T-helper 2 cell treated with Interferon-gamma antibody and Interleukin-4, amounts not matched to agents 5 μg/mL and 100 μg/mL, for 36 hours (primary cell): ENCODE measurements around the gene ADH4.

Source experiments
- DNase-seq: peaks from one replicate; pipeline ENCODE4 v3.0.0; 2021; ENCODE audit warnings: low spot score
- H3K27ac Mint-ChIP-seq: one replicate; pipeline ENCODE4 v1.8.0; 2021; ENCODE audit warnings: mild to moderate bottlenecking, mixed read lengths
- H3K27me3 Mint-ChIP-seq: one replicate; pipeline ENCODE4 v1.8.0; 2021; ENCODE audit warnings: low read depth, mixed read lengths
- H3K36me3 Mint-ChIP-seq: one replicate; pipeline ENCODE4 v1.8.0; 2021; ENCODE audit warnings: low read depth, mixed read lengths
- H3K4me1 Mint-ChIP-seq: one replicate; pipeline ENCODE4 v1.8.0; 2021; ENCODE audit warnings: low read depth, mixed read lengths
- H3K4me3 Mint-ChIP-seq: one replicate; pipeline ENCODE4 v1.8.0; 2022; ENCODE audit warnings: mild to moderate bottlenecking, moderate library complexity, mixed read lengths
- H3K9me3 Mint-ChIP-seq: one replicate; pipeline ENCODE4 v1.8.0; 2021; ENCODE audit warnings: mixed read lengths

ADH4 gene

DNA sequence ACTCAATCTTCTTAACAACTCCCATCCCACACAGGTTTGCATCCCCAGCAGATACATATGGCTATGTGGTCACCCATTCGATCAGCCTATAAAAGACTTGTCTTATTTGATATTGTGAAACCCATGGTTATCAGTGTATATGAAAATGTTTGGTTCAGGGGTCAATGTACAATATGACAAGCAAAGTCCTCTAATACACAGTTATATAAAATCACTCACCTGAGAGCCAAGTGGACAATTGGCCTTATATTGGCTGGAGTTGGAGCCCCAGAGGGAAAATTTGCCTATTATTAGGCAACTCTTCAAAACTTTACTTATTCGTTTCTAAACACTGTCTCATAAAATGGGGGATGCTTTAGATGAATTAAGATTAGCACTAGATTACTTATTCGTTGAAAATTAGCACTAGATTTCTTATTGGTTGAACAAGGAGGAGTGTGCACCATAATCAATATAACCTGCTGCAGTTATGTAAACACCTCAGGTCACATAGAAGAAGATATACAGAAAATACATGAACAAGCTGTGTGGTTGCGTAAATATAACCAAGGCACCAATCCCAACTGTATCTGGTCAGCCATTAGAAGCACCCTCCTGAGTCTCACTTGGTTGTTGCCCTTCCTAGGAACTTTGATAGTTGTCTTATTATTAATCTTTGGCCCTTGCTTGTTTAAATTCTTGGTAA is 10.7 kb upstream of the ADH4 start:
- Mint-ChIP-seq H3K27ac (no peak overlapping the region), H3K27me3 (peaks cover 3% of the 10 kb centered on the region), H3K9me3 (no peaks in the 10 kb centered on the region), H3K4me1 (no peaks in the 10 kb centered on the region), H3K36me3 (no peaks in the 10 kb centered on the region), H3K4me3 (no peak overlapping the region)
- DNase-seq, result no peak

DNA sequence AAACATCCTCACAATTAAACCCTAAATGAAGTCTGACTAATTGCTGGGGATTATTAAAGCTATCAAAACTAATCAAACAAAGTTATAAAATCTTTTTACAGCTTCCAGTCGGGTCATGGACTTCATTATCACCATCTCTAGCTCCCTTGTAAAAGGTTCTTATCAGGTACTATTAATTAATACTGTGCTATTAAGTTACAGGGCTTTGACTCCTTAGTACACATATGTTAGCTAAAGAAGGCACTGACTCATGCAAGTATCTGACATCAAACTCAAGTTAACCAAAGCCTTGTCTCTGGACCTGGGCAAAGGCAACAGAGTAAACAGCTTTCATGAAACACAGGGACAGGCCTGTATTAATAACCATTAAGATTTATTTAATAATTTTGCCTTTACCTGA is 7.9 kb upstream of the ADH4 start:
- Mint-ChIP-seq H3K4me1 (peaks cover 3% of the 10 kb centered on the region), H3K27me3 (peaks cover 3% of the 10 kb centered on the region), H3K36me3 (no peaks in the 10 kb centered on the region), H3K4me3 (no peak overlapping the region), H3K27ac (no peak overlapping the region), H3K9me3 (no peaks in the 10 kb centered on the region)
- DNase-seq, result no peak

DNA sequence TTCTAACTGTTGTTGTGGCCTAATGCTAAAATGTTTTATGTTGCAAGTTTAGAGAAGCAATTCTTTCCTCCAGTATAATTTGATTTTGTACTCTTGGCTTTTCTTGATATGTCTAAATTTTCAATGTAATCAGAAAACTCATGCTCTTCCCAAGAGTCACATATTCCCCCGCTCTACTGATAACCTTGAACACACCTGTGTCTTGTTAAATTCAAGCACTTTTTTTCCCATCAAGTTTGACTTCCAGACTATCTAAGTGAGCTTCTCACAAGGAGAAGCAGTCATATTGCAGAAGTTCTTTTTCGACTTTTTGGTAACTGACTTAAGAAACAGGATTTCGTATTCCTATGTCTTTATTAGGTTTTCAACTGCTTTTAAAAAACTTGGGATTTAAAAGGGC is 7.4 kb upstream of the ADH4 start:
- Mint-ChIP-seq H3K27me3 (peaks cover 4% of the 10 kb centered on the region), H3K4me1 (peaks cover 3% of the 10 kb centered on the region), H3K4me3 (no peak overlapping the region), H3K36me3 (no peaks in the 10 kb centered on the region), H3K27ac (no peak overlapping the region), H3K9me3 (no peaks in the 10 kb centered on the region)
- DNase-seq, result no peak

DNA sequence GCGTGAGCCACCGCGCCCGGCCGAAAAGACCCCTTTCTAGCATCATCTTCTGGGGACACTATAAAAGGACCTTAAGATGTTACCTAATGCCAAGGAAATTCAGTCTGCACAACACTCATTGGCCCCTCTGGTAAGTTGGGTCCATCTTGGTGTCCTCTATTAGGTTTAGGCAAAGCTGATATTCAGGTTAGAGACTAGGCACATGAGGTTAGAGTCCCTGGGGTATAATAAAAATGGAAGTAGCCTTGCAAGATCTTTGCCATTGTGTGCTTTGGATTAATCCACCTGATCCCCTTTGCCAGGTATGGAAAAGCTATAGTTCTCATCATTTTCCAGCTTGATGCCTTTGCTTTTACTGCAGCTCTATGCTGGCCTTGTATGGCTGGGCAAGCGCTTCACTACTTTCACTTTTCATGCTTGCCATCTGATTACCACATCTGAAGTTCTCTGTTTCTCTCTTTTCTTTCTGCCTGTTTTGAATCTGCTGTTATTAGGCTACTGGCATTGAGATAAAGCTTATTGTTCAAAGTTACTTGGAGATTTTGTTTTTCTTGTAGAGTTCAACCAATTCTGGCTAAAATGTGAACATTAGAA is 5.4 kb upstream of the ADH4 start:
- Mint-ChIP-seq H3K27me3 (peaks cover 5% of the 10 kb centered on the region), H3K36me3 (no peaks in the 10 kb centered on the region), H3K9me3 (no peaks in the 10 kb centered on the region), H3K4me1 (peaks cover 3% of the 10 kb centered on the region), H3K4me3 (no peak overlapping the region), H3K27ac (no peak overlapping the region)
- DNase-seq, result no peak

DNA sequence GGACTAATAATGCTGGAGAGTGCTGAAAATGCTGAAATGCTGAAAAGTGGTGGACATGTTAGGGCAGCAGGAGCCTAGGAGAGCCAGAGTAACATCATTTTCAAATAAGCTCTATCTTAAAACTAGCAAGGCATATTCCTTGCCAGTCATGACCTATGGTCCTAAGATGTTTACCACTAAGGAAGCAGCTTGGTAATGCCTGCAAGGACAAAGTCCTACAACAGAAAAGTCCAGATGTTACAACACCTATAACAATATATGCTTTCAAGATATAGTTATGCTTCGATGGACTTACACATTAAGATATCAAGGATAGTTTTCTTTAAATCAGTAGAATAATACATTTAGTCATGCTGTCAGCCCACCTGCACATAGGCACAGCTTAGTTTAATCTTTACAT is 4.5 kb upstream of the ADH4 start:
- Mint-ChIP-seq H3K36me3 (no peaks in the 10 kb centered on the region), H3K27ac (no peak overlapping the region), H3K9me3 (no peaks in the 10 kb centered on the region), H3K4me1 (peaks cover 3% of the 10 kb centered on the region), H3K4me3 (no peak overlapping the region), H3K27me3 (peaks cover 5% of the 10 kb centered on the region)
- DNase-seq, result no peak

DNA sequence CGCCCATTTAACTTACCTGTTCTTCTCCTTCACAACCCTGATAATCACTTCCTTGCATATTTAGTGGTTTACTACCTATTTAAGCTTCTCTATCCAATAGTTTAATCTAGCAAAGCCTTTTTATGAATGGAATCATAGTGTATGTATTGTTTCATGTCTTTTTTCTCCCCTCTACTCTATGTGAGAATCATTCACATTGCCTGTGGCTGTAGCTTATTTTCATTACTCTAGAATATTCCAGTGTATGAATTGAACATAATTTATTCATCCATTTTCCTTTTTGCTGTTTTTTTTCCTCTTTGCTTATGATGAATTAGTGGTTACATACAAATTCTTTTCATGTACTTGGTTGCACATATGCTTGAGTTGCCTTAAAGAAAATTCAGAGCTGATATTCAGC is 490 bp upstream of the ADH4 start:
- no peak overlapping the region for H3K4me3 Mint-ChIP-seq
- no peak for DNase-seq
- peaks cover 1% of the 10 kb centered on the region for H3K4me1 Mint-ChIP-seq
- H3K27me3 Mint-ChIP-seq, result peaks cover 2% of the 10 kb centered on the region
- no peaks in the 10 kb centered on the region for H3K36me3 Mint-ChIP-seq
- H3K9me3 Mint-ChIP-seq, result no peaks in the 10 kb centered on the region
- no peak overlapping the region for H3K27ac Mint-ChIP-seq

DNA sequence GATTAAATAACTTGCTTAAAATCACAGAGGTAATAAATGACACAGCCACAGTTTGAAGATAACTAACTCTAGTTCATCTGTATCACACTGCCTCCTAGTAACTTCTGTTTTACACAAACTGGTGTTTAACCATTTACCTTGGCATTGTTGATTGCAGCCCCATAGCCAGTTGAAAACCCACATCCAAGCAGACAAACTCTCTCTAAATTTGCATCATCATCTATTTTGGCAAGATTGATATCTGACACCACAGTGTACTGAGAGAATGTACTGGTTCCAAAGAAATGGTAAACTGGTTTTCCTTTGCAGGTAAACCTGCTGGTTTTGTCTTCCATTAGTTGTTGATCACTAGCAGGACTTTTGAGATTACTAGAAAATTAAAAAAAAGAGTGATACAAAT is 7.8 kb downstream of the ADH4 start:
- Mint-ChIP-seq H3K4me3 (no peak overlapping the region), H3K36me3 (no peaks in the 10 kb centered on the region), H3K9me3 (no peaks in the 10 kb centered on the region), H3K27ac (no peak overlapping the region), H3K4me1 (no peaks in the 10 kb centered on the region), H3K27me3 (no peaks in the 10 kb centered on the region)
- DNase-seq, result no peak

DNA sequence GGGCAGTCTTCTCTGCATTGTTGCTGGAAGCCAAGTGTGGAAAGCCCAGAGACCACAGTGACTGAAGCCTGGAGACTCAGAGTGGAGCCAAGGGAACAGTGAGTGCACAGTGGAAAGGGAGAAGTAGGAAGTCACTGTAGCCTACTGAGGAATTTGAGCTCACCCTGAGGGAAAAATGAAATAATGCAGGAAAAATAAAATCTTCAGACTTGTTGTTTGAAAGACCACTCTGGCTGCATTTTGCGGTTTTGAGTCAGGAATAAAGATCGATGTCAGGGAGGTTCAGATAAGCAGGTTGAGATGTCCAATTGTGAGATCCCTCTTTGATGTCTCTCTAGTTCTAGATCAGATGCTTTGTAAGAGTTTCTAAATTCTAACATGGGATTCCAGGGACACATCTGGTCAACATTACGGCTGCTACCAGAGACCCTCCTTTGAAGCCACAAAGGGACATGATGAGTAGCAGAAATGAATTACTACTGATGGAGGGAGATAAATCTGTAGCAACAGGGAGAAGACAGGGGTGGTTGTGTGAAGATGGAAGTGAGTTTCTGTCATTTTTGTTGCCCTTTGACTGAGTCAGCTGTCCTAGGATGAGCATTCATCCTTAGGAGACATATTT is 8.4 kb downstream of the ADH4 start:
- Mint-ChIP-seq H3K4me3 (no peak overlapping the region), H3K27me3 (no peaks in the 10 kb centered on the region), H3K36me3 (no peaks in the 10 kb centered on the region), H3K4me1 (no peaks in the 10 kb centered on the region), H3K27ac (no peak overlapping the region), H3K9me3 (no peaks in the 10 kb centered on the region)
- no peak for DNase-seq

DNA sequence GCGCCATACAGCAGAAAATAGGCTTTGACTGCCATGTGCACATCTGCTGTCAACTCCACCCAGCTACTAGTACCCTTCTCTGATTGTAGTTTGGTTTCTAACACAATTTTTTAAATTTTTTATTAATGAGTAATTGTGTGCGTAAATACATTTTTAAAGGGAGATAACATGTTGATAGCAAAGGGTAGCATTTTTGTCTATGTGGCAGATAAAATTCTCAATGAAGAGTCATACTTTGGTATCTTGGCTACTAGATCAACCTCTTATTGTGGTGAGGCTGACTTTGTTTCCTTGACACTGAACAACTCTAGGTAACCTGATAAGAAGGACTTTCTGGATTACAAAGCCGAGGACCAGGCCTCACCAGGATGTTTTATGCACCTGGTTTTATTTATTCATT is 9.5 kb downstream of the ADH4 start:
- Mint-ChIP-seq H3K27me3 (no peaks in the 10 kb centered on the region), H3K36me3 (no peaks in the 10 kb centered on the region), H3K27ac (no peak overlapping the region), H3K9me3 (no peaks in the 10 kb centered on the region), H3K4me1 (no peaks in the 10 kb centered on the region), H3K4me3 (no peak overlapping the region)
- DNase-seq, result no peak

DNA sequence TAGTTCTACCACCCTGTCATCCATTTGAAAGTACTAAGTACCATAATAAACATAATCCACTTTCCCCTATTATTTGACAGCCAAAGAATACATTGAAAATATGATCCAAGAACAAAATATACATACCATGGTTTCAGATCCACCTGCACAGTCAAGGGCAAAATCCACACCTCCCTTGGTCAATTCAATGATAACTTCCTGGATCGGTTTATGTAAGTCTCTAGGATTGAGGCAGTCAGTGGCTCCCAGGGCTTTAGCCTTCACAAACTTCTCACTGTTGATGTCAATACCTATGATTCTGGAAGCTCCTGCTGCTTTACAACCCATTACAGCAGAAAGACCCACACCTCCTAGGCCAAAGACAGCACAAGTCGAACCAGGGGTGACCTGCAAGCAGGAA is 12.7 kb downstream of the ADH4 start:
- Mint-ChIP-seq H3K4me1 (no peaks in the 10 kb centered on the region), H3K27me3 (peaks cover 3% of the 10 kb centered on the region), H3K9me3 (no peaks in the 10 kb centered on the region), H3K4me3 (no peak overlapping the region), H3K36me3 (no peaks in the 10 kb centered on the region), H3K27ac (no peak overlapping the region)
- no peak for DNase-seq

DNA sequence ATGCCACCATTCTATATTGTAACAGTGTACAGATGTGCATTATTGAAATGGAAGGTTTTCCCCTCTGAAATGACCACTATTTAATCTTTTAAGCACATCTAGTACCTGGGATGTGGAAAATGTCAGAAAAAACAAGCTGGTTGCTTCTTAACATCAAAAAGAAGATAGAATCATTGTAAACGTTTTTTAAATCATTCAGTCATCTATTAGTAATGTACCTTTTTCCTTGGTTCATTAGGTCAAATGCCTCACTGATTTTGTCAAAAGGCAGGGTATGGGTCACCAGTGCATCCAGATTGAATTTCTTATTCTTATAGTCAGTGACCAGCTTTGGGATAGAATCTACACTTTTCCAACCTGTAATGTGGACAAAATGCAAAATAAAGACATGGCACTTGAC is 17.7 kb downstream of the ADH4 start:
- no peaks in the 10 kb centered on the region for H3K36me3 Mint-ChIP-seq
- H3K9me3 Mint-ChIP-seq, result no peaks in the 10 kb centered on the region
- no peaks in the 10 kb centered on the region for H3K4me1 Mint-ChIP-seq
- DNase-seq, result no peak
- no peak overlapping the region for H3K27ac Mint-ChIP-seq
- H3K27me3 Mint-ChIP-seq, result peaks cover 3% of the 10 kb centered on the region
- H3K4me3 Mint-ChIP-seq, result no peak overlapping the region

DNA sequence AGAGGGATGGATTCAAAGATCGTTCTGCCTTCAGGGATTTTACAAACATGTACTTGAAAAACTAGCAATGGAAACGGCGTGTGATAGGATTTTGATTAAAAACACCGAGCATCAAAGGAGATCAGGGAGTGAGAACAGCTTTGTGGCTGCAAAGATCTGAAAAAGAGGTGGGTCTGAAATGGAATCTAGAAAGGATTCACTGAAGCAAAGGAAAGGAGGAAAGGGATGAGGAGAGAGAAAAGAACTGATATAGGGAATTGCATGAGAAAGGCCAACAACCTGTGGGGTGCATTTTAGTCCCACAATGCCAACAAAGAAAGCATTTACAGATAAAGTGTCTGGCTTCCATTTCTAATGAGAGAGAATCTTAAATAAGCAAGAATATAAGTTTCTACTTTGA is 23.1 kb downstream of the ADH4 start:
- no peak for DNase-seq
- no peaks in the 10 kb centered on the region for H3K9me3 Mint-ChIP-seq

DNA sequence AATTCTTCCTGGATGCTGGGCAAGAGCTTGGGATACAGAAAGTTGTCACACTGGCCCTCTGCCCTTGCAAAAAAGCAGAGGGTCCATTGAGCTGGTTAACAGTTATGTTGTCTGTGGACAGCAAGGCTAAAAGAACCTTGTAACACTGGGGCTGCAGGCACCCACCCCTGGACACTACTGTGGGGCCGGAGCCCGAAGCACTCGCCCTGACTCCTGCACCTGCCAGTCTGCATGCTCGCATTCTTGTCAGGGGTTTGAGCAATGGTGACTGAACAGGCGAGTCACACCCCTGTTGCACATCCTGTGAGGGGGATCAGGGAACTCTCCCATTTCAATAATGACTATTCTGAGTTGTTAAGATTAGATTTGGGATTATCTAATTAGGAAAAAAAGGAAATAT is 23.6 kb downstream of the ADH4 start:
- H3K4me1 Mint-ChIP-seq, result peaks cover 5% of the 10 kb centered on the region
- H3K36me3 Mint-ChIP-seq, result no peaks in the 10 kb centered on the region
- H3K4me3 Mint-ChIP-seq, result no peak overlapping the region
- H3K27me3 Mint-ChIP-seq, result peaks cover 3% of the 10 kb centered on the region
- no peak overlapping the region for H3K27ac Mint-ChIP-seq
- no peaks in the 10 kb centered on the region for H3K9me3 Mint-ChIP-seq
- DNase-seq, result no peak

More for the DNA sequence above, 23.1 kb downstream of the ADH4 start:
- Mint-ChIP-seq H3K36me3 (no peaks in the 10 kb centered on the region), H3K4me1 (peaks cover 5% of the 10 kb centered on the region), H3K27me3 (peaks cover 2% of the 10 kb centered on the region), H3K4me3 (no peak overlapping the region), H3K27ac (no peak overlapping the region)

DNA sequence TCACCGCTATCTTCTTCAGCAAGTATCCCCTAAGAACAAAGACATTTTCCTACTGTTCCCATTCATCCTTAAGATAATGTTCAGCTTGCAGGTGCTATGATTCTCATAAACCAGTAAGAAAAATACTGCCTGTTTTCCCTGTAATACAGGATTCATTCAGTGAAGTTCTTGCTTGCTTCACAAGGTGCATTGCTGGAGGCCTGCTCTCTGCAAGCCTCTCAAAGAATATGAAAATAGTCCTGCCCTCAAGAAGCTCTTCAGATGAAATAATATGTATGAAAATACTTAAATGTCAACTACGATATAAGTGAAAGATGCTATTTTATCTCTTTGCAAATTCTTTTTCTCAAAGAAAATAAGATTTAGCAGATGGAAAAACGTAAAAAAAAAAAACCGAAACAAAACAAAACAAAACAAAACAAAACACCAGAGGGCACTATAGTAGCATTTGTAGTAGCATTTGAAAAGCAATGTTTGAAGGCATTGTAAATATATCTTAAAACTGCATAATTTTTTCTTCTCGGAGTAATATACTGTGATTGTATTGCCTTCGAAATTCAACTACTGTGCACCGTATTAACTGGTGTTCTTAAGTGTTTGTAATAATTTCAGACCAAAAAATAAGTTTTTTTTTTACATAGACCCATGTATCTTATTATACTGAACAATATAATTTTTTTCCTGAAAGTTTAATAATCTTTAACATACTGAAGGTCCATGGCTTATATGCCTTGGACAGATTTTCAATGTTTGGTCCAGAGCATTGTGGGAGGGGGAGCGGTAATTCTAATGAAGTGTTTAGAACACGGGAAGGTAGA is 26.0 kb downstream of the ADH4 start:
- H3K4me3 Mint-ChIP-seq, result no peak overlapping the region
- H3K27me3 Mint-ChIP-seq, result peaks cover 5% of the 10 kb centered on the region
- H3K36me3 Mint-ChIP-seq, result no peaks in the 10 kb centered on the region
- H3K4me1 Mint-ChIP-seq, result peaks cover 5% of the 10 kb centered on the region
- no peak for DNase-seq
- no peak overlapping the region for H3K27ac Mint-ChIP-seq
- H3K9me3 Mint-ChIP-seq, result no peaks in the 10 kb centered on the region
